PC-3 (cell line): Measurements from ENCODE around the gene DENND2D.
"Not testable (repeated sequence)": the region's sequence is repeated elsewhere in the genome, so short reads cannot be mapped to it uniquely, and the experiment has no call there.

Experiments used
- CTCF ChIP-seq: fragments of 300-600 bp; sonication (generic); conservative IDR thresholded peaks from 2 replicates; pipeline ENCODE4 v1.5.1; 2017; ENCODE audit warnings: antibody characterized with exemption, low read depth, mild to moderate bottlenecking, low read length
- EZH2phosphoT487 ChIP-seq: fragments of 300-600 bp; sonication (generic); IDR thresholded peaks from 2 replicates; pipeline ENCODE4 v1.6.1; 2018; ENCODE audit warnings: mild to moderate bottlenecking, antibody characterized with exemption, low read length, borderline replicate concordance

GRCh38 chr1:111215285-111215684, 14.8 kb upstream of the DENND2D start:
- TF ChIP-seq CTCF, EZH2phosphoT487: not testable (repeated sequence)
